Stimulated activated CD4-positive, alpha-beta T cell treated with anti-CD3 and anti-CD28 coated beads, Interleukin-2, amount 100 ng/mL, for 48 hours (primary cell): Measurements from ENCODE around the gene TPPP2.

Experiments
- DNase-seq, 2 donors: peaks; one replicate each; pipeline ENCODE4 v3.0.0-alpha.2; 2020

The TPPP2 gene

GRCh38 chr14:21081521-21082142, 51.6 kb downstream of the TPPP2 start:
- no peak for DNase-seq
